GM12878 (cell line): Measurements from ENCODE around the gene POU4F2. TPM values are rescaled to one million over a fixed set of nuclear protein-coding genes. Genes with fewer than 3 reads are reported as not detected.

Source experiments
- ATAC-seq: fragments of 200-7000 bp; cut with Tn5 transposase; 3 replicates; pipeline ENCODE4 v1.9.1; 2020; ENCODE audit warnings: mild to moderate bottlenecking, moderate library complexity
- BruUV-seq: library from RNA; stranded (reverse); fragments of 400-500 nt; replicated peaks from 2 replicates; lab custom pipeline; 2021; lab: Mats Ljungman, UMichigan
- CTCF ChIA-PET: fragments of 300-600 bp; sonication (Branson Sonifier 250); formaldehyde crosslinking; extraction: SDS; loops from one replicate; lab custom pipeline; 2021; ENCODE audit warnings: inconsistent platforms; lab: Yijun Ruan, JAX
- POLR2A ChIA-PET: fragments of 350-600 bp; formaldehyde crosslinking; extraction: SDS; loops from one replicate; lab custom pipeline; 2021; ENCODE audit warnings: inconsistent platforms; lab: Charles Lee
- RAD21 ChIA-PET: fragments of 300-600 bp; sonication (Branson Sonifier 250); formaldehyde crosslinking; loops from one replicate; lab custom pipeline; 2023; ENCODE audit warnings: antibody characterized with exemption; ENCODE audit not compliant: unreplicated experiment; lab: Charles Lee
- SMC1A ChIA-PET: fragments of 300-600 bp; sonication (Branson Sonifier 250); formaldehyde crosslinking; loops from one replicate; lab custom pipeline; 2023; ENCODE audit not compliant: unreplicated experiment, uncharacterized antibody; lab: Charles Lee
- DNase-seq: peaks from one replicate; pipeline ENCODE4 v3.0.0-alpha.2; 2011; ENCODE audit warnings: low read depth, low spot score
- FAIRE-seq: peaks from 3 replicates; lab custom pipeline; 2011; peaks lifted over from hg19 to GRCh38; lab: Jason Lieb, UNC
- H2AFZ ChIP-seq: 2 replicates; pipeline ENCODE4 v1.6.0; 2011; ENCODE audit warnings: low read depth, low read length, control low read depth; ENCODE audit not compliant: control insufficient read depth
- H3K27ac ChIP-seq: 2 replicates; pipeline ENCODE4 v1.5.1; 2011; ENCODE audit warnings: control low read depth; ENCODE audit not compliant: control insufficient read depth, insufficient read depth
- H3K27me3 ChIP-seq, 2 experiments: replicated peaks in 1 of 2; 2 replicates each; pipeline versions ENCODE4 v1.6.0 to v1.6.1; 2011; ENCODE audit warnings: low read length in 1 of 2; ENCODE audit not compliant: control insufficient read depth in 2 of 2, insufficient read depth in 2 of 2
- H3K36me3 ChIP-seq, 2 experiments: 2 replicates each; pipeline ENCODE4 v1.5.1; 2011; ENCODE audit warnings: low read length in 1 of 2; ENCODE audit not compliant: control insufficient read depth in 2 of 2, insufficient read depth in 2 of 2
- H3K4me1 ChIP-seq: 2 replicates; pipeline ENCODE4 v1.6.1; 2011; ENCODE audit warnings: mild to moderate bottlenecking, low read length, moderate library complexity, mixed read lengths; ENCODE audit not compliant: control insufficient read depth, insufficient read depth
- H3K4me2 ChIP-seq: 2 replicates; pipeline ENCODE4 v1.6.0; 2011; ENCODE audit warnings: control low read depth; ENCODE audit not compliant: control insufficient read depth, insufficient read depth
- H3K4me3 ChIP-seq: fragments of 200-600 bp; sonication (generic); 2 replicates; pipeline ENCODE4 v1.5.1; 2016
- H3K79me2 ChIP-seq: 2 replicates; pipeline ENCODE4 v1.6.0; 2011; ENCODE audit warnings: low read length; ENCODE audit not compliant: control insufficient read depth, insufficient read depth
- H3K9ac ChIP-seq: 2 replicates; pipeline ENCODE4 v1.8.0; 2011; ENCODE audit warnings: low read length, control low read depth, mixed read lengths; ENCODE audit not compliant: control insufficient read depth, insufficient read depth
- H3K9me3 ChIP-seq: replicated peaks from 3 replicates; pipeline ENCODE4 v1.5.1; 2011; ENCODE audit warnings: mild to moderate bottlenecking, low read length; ENCODE audit not compliant: control insufficient read depth, insufficient read depth
- H4K20me1 ChIP-seq: 2 replicates; pipeline ENCODE4 v1.6.0; 2011; ENCODE audit not compliant: control insufficient read depth, insufficient read depth
- CBX5 ChIP-seq: sonication (generic); IDR thresholded peaks from 2 replicates; pipeline ENCODE4 v1.6.1; 2016; ENCODE audit warnings: low read depth, moderate library complexity, mild to moderate bottlenecking, inconsistent platforms
- GATAD2B ChIP-seq: fragments of 450-650 bp; conservative IDR thresholded peaks from 2 replicates; pipeline ENCODE4 v1.6.1; 2017; ENCODE audit warnings: low read depth, mild to moderate bottlenecking, moderate library complexity
- HDGF ChIP-seq: fragments of 450-650 bp; IDR thresholded peaks from 2 replicates; pipeline ENCODE4 v1.6.1; 2016; ENCODE audit warnings: antibody characterized with exemption
- MYC ChIP-seq: IDR thresholded peaks from 2 replicates; pipeline ENCODE4 v1.6.1; 2011; ENCODE audit warnings: mild to moderate bottlenecking, low read length, moderate library complexity, inconsistent platforms; ENCODE audit not compliant: insufficient read depth, insufficient replicate concordance, insufficient read length, severe bottlenecking
- NR2C1 ChIP-seq: fragments of 450-650 bp; IDR thresholded peaks from 2 replicates; pipeline ENCODE4 v1.6.1; 2017; ENCODE audit warnings: antibody characterized with exemption, mild to moderate bottlenecking, moderate library complexity
- RBBP5 ChIP-seq: fragments of 200-600 bp; sonication (generic); conservative IDR thresholded peaks from 2 replicates; pipeline ENCODE4 v1.6.1; 2016
- SREBF2 ChIP-seq: IDR thresholded peaks from 2 replicates; pipeline ENCODE4 v1.6.1; 2012; ENCODE audit warnings: mild to moderate bottlenecking, low read length
- TAF1 ChIP-seq: IDR thresholded peaks from 2 replicates; pipeline ENCODE4 v1.6.1; 2011; ENCODE audit warnings: mild to moderate bottlenecking, low read depth, low read length, borderline replicate concordance
- YY1 ChIP-seq: IDR thresholded peaks from 2 replicates; pipeline ENCODE4 v1.6.1; 2011; ENCODE audit warnings: low read depth, mild to moderate bottlenecking, low read length
- ZNF207 ChIP-seq: fragments of 450-650 bp; IDR thresholded peaks from 2 replicates; pipeline ENCODE4 v1.6.1; 2014; ENCODE audit warnings: antibody characterized with exemption, mild to moderate bottlenecking, borderline replicate concordance
- ZNF622 ChIP-seq: fragments of 450-650 bp; IDR thresholded peaks from 2 replicates; pipeline ENCODE4 v1.6.1; 2017; ENCODE audit warnings: mild to moderate bottlenecking, inconsistent platforms
- WGBS: methylation state at CpG from one replicate; pipeline ENCODE4 v1.1.6; 2016; ENCODE audit warnings: low lambda C conversion rate; ENCODE audit not compliant: insufficient replicate concordance, insufficient coverage; ENCODE audit errors: missing lambda C conversion rate; 5-methylcytosine and 5-hydroxymethylcytosine counted together
- in situ Hi-C: fragments of 300-500 bp; cut with MboI; formaldehyde crosslinking; loops from 9 replicates; pipeline ENCODE4 v1.14.3; 2018; ENCODE audit warnings: mixed read lengths
- intact Hi-C: fragments of 100-400 bp; cut with micrococcal nuclease; formaldehyde crosslinking; loops from one replicate; pipeline ENCODE4 v1.14.2; 2022; ENCODE audit not compliant: unreplicated experiment
- polyA plus RNA-seq, 11 experiments: library from polyadenylated mRNA; depleted of rRNA in 4 of 11; unstranded in 6 of 11; stranded (reverse) in 5 of 11; fragments of >200 nt; fragmentation: Nextera tagmentation in 4 of 11; fragmentation: Illumina TruSeq in 1 of 11; extraction: Ambion mirVana in 4 of 11; extraction: Trizol in 1 of 11; gene quantifications; 1 replicate in 1 of 11; 2 replicates in 10 of 11; pipeline versions ENCODE4 v1.2.1 to v1.2.3, GENCODE V29; 2011 to 2016; ENCODE audit warnings: inconsistent platforms in 2 of 11, missing spikeins in 2 of 11, low read depth in 1 of 11
- total RNA-seq, 4 experiments: library from RNA; depleted of rRNA in 3 of 4; stranded (reverse); fragments of >200 nt in 3 of 4; fragmentation: Illumina TruSeq in 1 of 4; extraction: Trizol in 1 of 4; gene quantifications; 2 replicates each; pipeline versions ENCODE4 v1.2.1 to v1.2.3, GENCODE V29; 2013 to 2021
- TF ChIP-seq, protein P1 (sequence below): fragments of 450-650 bp; IDR thresholded peaks from 2 replicates; pipeline ENCODE4 v1.6.1; 2017; ENCODE audit warnings: mild to moderate bottlenecking, low read depth, inconsistent platforms; ENCODE audit not compliant: poor library complexity, severe bottlenecking
- TF ChIP-seq, protein P2 (sequence below): fragments of 450-650 bp; formaldehyde crosslinking; IDR thresholded peaks from 2 replicates; pipeline ENCODE4 v1.5.0; 2022; ENCODE audit warnings: mild to moderate bottlenecking, missing genetic modification characterization
- TF ChIP-seq, protein P3 (sequence below): fragments of 150-350 bp; IDR thresholded peaks from 2 replicates; pipeline ENCODE4 v1.6.1; 2016; ENCODE audit warnings: low read depth, low read length

The POU4F2 gene
- total and polyA plus RNA-seq, 10 of the 15 experiments (the other 5 are each of a cell fraction or from before 2014, with no cell fraction given): 0.05 TPM; not detected in 9

DNA sequence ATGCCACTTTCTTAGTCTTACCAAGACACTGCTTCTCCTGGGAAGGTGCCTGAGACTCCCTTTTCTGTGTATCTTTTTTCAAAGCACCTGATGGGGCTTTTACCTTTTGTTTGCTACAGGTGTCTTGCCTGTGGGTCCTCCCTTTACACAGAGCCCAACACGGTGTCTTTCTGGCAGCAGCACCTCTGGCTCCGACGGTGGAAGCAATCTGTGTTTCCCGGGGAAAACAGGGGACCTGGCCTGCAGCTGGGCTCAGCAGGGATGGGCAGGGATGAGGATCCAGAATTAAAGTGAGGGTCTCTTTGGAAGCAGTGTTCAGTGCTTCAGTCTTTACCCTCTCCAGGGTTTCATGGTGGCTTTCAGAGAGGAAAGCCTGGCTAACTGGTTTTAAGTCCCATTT is 11.3 kb downstream of the POU4F2 start (continued):
- TF ChIP-seq, protein P1, sequence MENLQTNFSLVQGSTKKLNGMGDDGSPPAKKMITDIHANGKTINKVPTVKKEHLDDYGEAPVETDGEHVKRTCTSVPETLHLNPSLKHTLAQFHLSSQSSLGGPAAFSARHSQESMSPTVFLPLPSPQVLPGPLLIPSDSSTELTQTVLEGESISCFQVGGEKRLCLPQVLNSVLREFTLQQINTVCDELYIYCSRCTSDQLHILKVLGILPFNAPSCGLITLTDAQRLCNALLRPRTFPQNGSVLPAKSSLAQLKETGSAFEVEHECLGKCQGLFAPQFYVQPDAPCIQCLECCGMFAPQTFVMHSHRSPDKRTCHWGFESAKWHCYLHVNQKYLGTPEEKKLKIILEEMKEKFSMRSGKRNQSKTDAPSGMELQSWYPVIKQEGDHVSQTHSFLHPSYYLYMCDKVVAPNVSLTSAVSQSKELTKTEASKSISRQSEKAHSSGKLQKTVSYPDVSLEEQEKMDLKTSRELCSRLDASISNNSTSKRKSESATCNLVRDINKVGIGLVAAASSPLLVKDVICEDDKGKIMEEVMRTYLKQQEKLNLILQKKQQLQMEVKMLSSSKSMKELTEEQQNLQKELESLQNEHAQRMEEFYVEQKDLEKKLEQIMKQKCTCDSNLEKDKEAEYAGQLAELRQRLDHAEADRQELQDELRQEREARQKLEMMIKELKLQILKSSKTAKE: no peak
- TF ChIP-seq MYC (no peak), YY1 (no peak), ZNF622 (no peak), RBBP5 (no peak)

DNA sequence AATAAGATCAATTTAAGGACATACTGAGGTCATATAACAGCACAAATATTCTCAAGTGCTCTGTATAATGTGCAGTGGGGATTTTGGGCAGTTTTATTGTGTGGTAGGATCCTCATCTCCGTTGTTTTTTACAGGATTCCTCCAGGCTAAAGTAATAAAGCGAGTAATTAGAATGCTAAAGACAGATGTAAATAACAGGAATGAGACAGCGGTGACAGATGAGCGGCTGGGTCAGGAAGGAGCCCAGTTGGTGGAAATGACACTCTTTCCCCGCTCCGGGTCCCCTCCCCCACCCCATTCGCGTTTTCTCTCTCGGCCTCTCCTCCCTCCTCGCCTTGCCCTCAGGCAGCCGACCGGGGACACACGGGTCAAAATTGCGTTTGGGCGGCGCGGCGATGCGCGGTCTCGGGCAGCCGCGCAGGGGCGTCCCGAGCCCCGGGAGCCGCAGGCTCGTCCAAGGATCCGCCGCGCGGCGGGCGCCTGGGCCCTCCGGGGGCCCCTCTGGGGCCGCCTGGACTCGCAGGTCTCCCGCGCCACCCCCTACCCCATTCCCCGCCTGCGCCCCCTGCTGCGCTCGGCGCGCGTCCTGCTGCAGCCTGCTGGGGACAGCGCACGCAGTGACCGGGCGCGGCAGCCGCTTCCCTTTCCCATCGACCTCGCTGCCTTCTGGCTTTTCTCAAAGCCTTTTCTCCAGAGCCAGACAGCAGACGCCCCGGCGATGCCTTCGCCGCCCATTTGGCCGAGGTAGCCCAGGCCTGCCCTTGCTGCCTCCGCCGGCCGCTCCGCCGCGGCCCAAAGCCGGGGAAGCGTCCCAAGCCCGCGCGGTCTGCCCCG is 16.2 kb downstream of the POU4F2 start:
- H4K20me1 ChIP-seq: no peaks in the 10 kb centered on the region
- H3K4me1 ChIP-seq: no peaks in the 10 kb centered on the region
- ATAC-seq: no peak
- no peak overlapping the region for H3K4me3 ChIP-seq
- H3K27ac ChIP-seq: no peak overlapping the region
- DNase-seq: no peak
- CTCF ChIA-PET: interaction anchor here (0.7 kb wide), 1 partner anchor 1666 kb away, joined by 3 read pairs; no protein-coding TSS in a partner anchor
- no peak overlapping the region for H3K9ac ChIP-seq
- SMC1A ChIA-PET: no interaction called here
- intact Hi-C loops: loop anchor here (10.0 kb wide), 1 partner anchor 310 kb away; no protein-coding TSS in a partner anchor
- H3K36me3 ChIP-seq: no peaks in the 10 kb centered on the region
- no peak overlapping the region for H3K4me2 ChIP-seq
- no peak for FAIRE-seq
- peaks cover 0 to 27% of the 10 kb centered on the region in 2 experiments; a peak in 3 of 4 replicates for H3K27me3 ChIP-seq
- in situ Hi-C loops: no loop called here
- POLR2A ChIA-PET: no interaction called here
- no peak overlapping the region for H2AFZ ChIP-seq
- H3K79me2 ChIP-seq: no peaks in the 10 kb centered on the region
- H3K9me3 ChIP-seq: no peaks in the 10 kb centered on the region
- BruUV-seq: no TSS peak
- WGBS: 45% methylated on average over 53 of the region's 72 CpGs
- RAD21 ChIA-PET: no interaction called here
- no peak for TF ChIP-seq GATAD2B
- no peak for TF ChIP-seq TAF1
- no peak for TF ChIP-seq NR2C1
- TF ChIP-seq, protein P2, sequence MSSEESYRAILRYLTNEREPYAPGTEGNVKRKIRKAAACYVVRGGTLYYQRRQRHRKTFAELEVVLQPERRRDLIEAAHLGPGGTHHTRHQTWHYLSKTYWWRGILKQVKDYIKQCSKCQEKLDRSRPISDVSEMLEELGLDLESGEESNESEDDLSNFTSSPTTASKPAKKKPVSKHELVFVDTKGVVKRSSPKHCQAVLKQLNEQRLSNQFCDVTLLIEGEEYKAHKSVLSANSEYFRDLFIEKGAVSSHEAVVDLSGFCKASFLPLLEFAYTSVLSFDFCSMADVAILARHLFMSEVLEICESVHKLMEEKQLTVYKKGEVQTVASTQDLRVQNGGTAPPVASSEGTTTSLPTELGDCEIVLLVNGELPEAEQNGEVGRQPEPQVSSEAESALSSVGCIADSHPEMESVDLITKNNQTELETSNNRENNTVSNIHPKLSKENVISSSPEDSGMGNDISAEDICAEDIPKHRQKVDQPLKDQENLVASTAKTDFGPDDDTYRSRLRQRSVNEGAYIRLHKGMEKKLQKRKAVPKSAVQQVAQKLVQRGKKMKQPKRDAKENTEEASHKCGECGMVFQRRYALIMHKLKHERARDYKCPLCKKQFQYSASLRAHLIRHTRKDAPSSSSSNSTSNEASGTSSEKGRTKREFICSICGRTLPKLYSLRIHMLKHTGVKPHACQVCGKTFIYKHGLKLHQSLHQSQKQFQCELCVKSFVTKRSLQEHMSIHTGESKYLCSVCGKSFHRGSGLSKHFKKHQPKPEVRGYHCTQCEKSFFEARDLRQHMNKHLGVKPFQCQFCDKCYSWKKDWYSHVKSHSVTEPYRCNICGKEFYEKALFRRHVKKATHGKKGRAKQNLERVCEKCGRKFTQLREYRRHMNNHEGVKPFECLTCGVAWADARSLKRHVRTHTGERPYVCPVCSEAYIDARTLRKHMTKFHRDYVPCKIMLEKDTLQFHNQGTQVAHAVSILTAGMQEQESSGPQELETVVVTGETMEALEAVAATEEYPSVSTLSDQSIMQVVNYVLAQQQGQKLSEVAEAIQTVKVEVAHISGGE: no peak
- TF ChIP-seq SREBF2: no peak
- TF ChIP-seq ZNF207: no peak
- no peak for TF ChIP-seq HDGF
- TF ChIP-seq, protein P3, sequence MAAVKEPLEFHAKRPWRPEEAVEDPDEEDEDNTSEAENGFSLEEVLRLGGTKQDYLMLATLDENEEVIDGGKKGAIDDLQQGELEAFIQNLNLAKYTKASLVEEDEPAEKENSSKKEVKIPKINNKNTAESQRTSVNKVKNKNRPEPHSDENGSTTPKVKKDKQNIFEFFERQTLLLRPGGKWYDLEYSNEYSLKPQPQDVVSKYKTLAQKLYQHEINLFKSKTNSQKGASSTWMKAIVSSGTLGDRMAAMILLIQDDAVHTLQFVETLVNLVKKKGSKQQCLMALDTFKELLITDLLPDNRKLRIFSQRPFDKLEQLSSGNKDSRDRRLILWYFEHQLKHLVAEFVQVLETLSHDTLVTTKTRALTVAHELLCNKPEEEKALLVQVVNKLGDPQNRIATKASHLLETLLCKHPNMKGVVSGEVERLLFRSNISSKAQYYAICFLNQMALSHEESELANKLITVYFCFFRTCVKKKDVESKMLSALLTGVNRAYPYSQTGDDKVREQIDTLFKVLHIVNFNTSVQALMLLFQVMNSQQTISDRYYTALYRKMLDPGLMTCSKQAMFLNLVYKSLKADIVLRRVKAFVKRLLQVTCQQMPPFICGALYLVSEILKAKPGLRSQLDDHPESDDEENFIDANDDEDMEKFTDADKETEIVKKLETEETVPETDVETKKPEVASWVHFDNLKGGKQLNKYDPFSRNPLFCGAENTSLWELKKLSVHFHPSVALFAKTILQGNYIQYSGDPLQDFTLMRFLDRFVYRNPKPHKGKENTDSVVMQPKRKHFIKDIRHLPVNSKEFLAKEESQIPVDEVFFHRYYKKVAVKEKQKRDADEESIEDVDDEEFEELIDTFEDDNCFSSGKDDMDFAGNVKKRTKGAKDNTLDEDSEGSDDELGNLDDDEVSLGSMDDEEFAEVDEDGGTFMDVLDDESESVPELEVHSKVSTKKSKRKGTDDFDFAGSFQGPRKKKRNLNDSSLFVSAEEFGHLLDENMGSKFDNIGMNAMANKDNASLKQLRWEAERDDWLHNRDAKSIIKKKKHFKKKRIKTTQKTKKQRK: no peak
- TF ChIP-seq CBX5: no peak
